HepG2 (cell line): ENCODE data around the gene RNF5. TPM values are rescaled to one million over a fixed set of nuclear protein-coding genes. Genes with fewer than 3 reads are reported as not detected.

Experiments
- CHCHD3 ChIP-seq: sonication (generic); formaldehyde crosslinking; IDR thresholded peaks from 2 replicates; pipeline ENCODE4 v1.8.0; 2022; ENCODE audit warnings: mild to moderate bottlenecking, missing genetic modification reagents, moderate library complexity
- GATAD1 ChIP-seq: IDR thresholded peaks from 2 replicates; pipeline ENCODE4 v1.6.1; 2016; ENCODE audit warnings: missing genetic modification reagents, missing compliant biosample characterization
- JUN ChIP-seq: sonication (generic); formaldehyde crosslinking; IDR thresholded peaks from 2 replicates; pipeline ENCODE4 v1.4.0; 2020; ENCODE audit warnings: mild to moderate bottlenecking, missing genetic modification reagents
- PHF5A ChIP-seq: IDR thresholded peaks from one replicate; pipeline ENCODE4 v1.6.1; 2018; ENCODE audit warnings: low read depth, missing genetic modification reagents; ENCODE audit not compliant: unreplicated experiment
- RFX3 ChIP-seq: IDR thresholded peaks from 2 replicates; pipeline ENCODE4 v1.6.1; 2016; ENCODE audit warnings: missing biosample characterization, missing genetic modification reagents
- SAP130 ChIP-seq: IDR thresholded peaks from 2 replicates; pipeline ENCODE4 v1.6.1; 2016; ENCODE audit warnings: low read depth
- SIN3B ChIP-seq: fragments of 150-350 bp; IDR thresholded peaks from 2 replicates; pipeline ENCODE4 v1.6.1; 2014; ENCODE audit warnings: low read length
- ZBED4 ChIP-seq: sonication (generic); formaldehyde crosslinking; IDR thresholded peaks from 2 replicates; pipeline ENCODE4 v1.4.0; 2020; ENCODE audit warnings: missing genetic modification reagents, borderline replicate concordance
- ZBTB8A ChIP-seq: sonication (generic); formaldehyde crosslinking; IDR thresholded peaks from 2 replicates; pipeline ENCODE4 v1.4.0; 2020; ENCODE audit warnings: mild to moderate bottlenecking, low read depth, missing genetic modification reagents, borderline replicate concordance
- ZNF12 ChIP-seq: sonication (generic); formaldehyde crosslinking; IDR thresholded peaks from 2 replicates; pipeline ENCODE4 v1.5.0; 2020; ENCODE audit warnings: missing genetic modification reagents
- ZNF710 ChIP-seq: sonication (generic); formaldehyde crosslinking; IDR thresholded peaks from 2 replicates; pipeline ENCODE4 v1.5.0; 2020; ENCODE audit warnings: mild to moderate bottlenecking, missing genetic modification reagents, borderline replicate concordance
- polyA plus RNA-seq, 8 experiments: library from polyadenylated mRNA; depleted of rRNA in 3 of 8; stranded (reverse) in 7 of 8; unstranded in 1 of 8; fragments of >200 nt; fragmentation: Illumina TruSeq in 4 of 8; extraction: Trizol in 4 of 8; gene quantifications; 2 replicates each; pipeline versions ENCODE4 v1.2.1 to v1.2.3, GENCODE V29; 2011 to 2016; ENCODE audit warnings: low read depth in 4 of 8, missing spikeins in 1 of 8, mixed read lengths in 1 of 8; ENCODE audit not compliant: insufficient read depth in 1 of 8
- total RNA-seq, 5 experiments: library from RNA; depleted of rRNA; stranded (reverse); fragments of >200 nt; fragmentation: Illumina TruSeq; extraction: Trizol; gene quantifications; 2 replicates each; pipeline ENCODE4 v1.2.3, GENCODE V29; 2016; ENCODE audit warnings: low read depth in 1 of 5
- TF ChIP-seq, protein P1 (sequence below): sonication (generic); formaldehyde crosslinking; IDR thresholded peaks from 2 replicates; pipeline ENCODE4 v1.5.1; 2020; ENCODE audit warnings: missing genetic modification reagents, mild to moderate bottlenecking, borderline replicate concordance
- TF ChIP-seq, protein P2 (sequence below): IDR thresholded peaks from 2 replicates; pipeline ENCODE4 v1.6.1; 2016; ENCODE audit warnings: missing compliant biosample characterization, missing genetic modification reagents, borderline replicate concordance
- TF ChIP-seq, protein P3 (sequence below): IDR thresholded peaks from 2 replicates; pipeline ENCODE4 v1.6.1; 2016; ENCODE audit warnings: low read depth, missing genetic modification reagents, missing compliant biosample characterization

The RNF5 gene
- total and polyA plus RNA-seq, 2 of the 13 experiments (the other 11 are each of a cell fraction or from before 2014, with no cell fraction given): 98.0 to 131 TPM

GRCh38 chr6:32177183-32177787, 920 bp upstream of the RNF5 start (continued):
- TF ChIP-seq, protein P1, sequence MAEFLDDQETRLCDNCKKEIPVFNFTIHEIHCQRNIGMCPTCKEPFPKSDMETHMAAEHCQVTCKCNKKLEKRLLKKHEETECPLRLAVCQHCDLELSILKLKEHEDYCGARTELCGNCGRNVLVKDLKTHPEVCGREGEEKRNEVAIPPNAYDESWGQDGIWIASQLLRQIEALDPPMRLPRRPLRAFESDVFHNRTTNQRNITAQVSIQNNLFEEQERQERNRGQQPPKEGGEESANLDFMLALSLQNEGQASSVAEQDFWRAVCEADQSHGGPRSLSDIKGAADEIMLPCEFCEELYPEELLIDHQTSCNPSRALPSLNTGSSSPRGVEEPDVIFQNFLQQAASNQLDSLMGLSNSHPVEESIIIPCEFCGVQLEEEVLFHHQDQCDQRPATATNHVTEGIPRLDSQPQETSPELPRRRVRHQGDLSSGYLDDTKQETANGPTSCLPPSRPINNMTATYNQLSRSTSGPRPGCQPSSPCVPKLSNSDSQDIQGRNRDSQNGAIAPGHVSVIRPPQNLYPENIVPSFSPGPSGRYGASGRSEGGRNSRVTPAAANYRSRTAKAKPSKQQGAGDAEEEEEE (CRISPR knock-in tag): 0 out of 2 replicates have a peak, but pooled peaks have one; percentile 21
- TF ChIP-seq GATAD1 (peak; percentile 1; the same call in 1 of the 2 replicates), ZBTB8A (CRISPR knock-in tag) (0 out of 2 replicates have a peak, but pooled peaks have one; percentile 70), ZBED4 (CRISPR knock-in tag) (0 out of 2 replicates have a peak, but pooled peaks have one; percentile 54), PHF5A (peak; percentile 17), CHCHD3 (CRISPR knock-in tag) (no peak), SAP130 (CRISPR knock-in tag) (0 out of 2 replicates have a peak, but pooled peaks have one; percentile 6), RFX3 (no peak), JUN (CRISPR knock-in tag) (peak; percentile 26), SIN3B (peak; percentile 48; the same call in 1 of the 2 replicates), ZNF12 (CRISPR knock-in tag) (peak; percentile 14; the same call in 1 of the 2 replicates), ZNF710 (CRISPR knock-in tag) (no peak; the same call in 1 of the 2 replicates)
- TF ChIP-seq, protein P2, sequence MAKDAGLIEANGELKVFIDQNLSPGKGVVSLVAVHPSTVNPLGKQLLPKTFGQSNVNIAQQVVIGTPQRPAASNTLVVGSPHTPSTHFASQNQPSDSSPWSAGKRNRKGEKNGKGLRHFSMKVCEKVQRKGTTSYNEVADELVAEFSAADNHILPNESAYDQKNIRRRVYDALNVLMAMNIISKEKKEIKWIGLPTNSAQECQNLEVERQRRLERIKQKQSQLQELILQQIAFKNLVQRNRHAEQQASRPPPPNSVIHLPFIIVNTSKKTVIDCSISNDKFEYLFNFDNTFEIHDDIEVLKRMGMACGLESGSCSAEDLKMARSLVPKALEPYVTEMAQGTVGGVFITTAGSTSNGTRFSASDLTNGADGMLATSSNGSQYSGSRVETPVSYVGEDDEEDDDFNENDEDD: peak; percentile 73; the same call in 1 of the 2 replicates
- TF ChIP-seq, protein P3, sequence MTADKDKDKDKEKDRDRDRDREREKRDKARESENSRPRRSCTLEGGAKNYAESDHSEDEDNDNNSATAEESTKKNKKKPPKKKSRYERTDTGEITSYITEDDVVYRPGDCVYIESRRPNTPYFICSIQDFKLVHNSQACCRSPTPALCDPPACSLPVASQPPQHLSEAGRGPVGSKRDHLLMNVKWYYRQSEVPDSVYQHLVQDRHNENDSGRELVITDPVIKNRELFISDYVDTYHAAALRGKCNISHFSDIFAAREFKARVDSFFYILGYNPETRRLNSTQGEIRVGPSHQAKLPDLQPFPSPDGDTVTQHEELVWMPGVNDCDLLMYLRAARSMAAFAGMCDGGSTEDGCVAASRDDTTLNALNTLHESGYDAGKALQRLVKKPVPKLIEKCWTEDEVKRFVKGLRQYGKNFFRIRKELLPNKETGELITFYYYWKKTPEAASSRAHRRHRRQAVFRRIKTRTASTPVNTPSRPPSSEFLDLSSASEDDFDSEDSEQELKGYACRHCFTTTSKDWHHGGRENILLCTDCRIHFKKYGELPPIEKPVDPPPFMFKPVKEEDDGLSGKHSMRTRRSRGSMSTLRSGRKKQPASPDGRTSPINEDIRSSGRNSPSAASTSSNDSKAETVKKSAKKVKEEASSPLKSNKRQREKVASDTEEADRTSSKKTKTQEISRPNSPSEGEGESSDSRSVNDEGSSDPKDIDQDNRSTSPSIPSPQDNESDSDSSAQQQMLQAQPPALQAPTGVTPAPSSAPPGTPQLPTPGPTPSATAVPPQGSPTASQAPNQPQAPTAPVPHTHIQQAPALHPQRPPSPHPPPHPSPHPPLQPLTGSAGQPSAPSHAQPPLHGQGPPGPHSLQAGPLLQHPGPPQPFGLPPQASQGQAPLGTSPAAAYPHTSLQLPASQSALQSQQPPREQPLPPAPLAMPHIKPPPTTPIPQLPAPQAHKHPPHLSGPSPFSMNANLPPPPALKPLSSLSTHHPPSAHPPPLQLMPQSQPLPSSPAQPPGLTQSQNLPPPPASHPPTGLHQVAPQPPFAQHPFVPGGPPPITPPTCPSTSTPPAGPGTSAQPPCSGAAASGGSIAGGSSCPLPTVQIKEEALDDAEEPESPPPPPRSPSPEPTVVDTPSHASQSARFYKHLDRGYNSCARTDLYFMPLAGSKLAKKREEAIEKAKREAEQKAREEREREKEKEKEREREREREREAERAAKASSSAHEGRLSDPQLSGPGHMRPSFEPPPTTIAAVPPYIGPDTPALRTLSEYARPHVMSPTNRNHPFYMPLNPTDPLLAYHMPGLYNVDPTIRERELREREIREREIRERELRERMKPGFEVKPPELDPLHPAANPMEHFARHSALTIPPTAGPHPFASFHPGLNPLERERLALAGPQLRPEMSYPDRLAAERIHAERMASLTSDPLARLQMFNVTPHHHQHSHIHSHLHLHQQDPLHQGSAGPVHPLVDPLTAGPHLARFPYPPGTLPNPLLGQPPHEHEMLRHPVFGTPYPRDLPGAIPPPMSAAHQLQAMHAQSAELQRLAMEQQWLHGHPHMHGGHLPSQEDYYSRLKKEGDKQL (CRISPR knock-in tag): no peak
